Mesothelial cell of epicardium (in vitro differentiated cells): ENCODE results near the gene PAWR. TPM values are rescaled to one million over a fixed set of nuclear protein-coding genes. Genes with fewer than 3 reads are reported as not detected.

Experiments used
- DNase-seq, 2 experiments: peaks; one replicate each; pipeline ENCODE4 v3.0.0; 2021; ENCODE audit warnings: low spot score in 2 of 2; ENCODE audit not compliant: unreplicated experiment in 2 of 2
- H3K27ac Mint-ChIP-seq: 2 replicates; pipeline ENCODE4 v1.8.0; 2021; ENCODE audit warnings: mixed read lengths
- H3K27me3 Mint-ChIP-seq: 2 replicates; pipeline ENCODE4 v1.8.0; 2021; ENCODE audit warnings: low read depth, mixed read lengths
- H3K36me3 Mint-ChIP-seq: 2 replicates; pipeline ENCODE4 v1.8.0; 2021; ENCODE audit warnings: mixed read lengths
- H3K4me1 Mint-ChIP-seq: 2 replicates; pipeline ENCODE4 v1.8.0; 2021; ENCODE audit warnings: mixed read lengths
- H3K4me3 Mint-ChIP-seq: 2 replicates; pipeline ENCODE4 v1.8.0; 2021; ENCODE audit warnings: mild to moderate bottlenecking, moderate library complexity, mixed read lengths
- H3K9me3 Mint-ChIP-seq: 2 replicates; pipeline ENCODE4 v1.8.0; 2021; ENCODE audit warnings: mixed read lengths
- CTCF ChIP-seq: fragments of 200-600 bp; sonication (generic); IDR thresholded peaks from one replicate; pipeline ENCODE4 v1.5.0; 2021; ENCODE audit warnings: antibody characterized with exemption; ENCODE audit not compliant: unreplicated experiment
- total RNA-seq: library from RNA; stranded (reverse); gene quantifications from 3 replicates; pipeline ENCODE4 v1.2.1, GENCODE V29; 2021

The PAWR gene
- total RNA-seq, 1 donor from 2014 or later, result 205 TPM

DNA sequence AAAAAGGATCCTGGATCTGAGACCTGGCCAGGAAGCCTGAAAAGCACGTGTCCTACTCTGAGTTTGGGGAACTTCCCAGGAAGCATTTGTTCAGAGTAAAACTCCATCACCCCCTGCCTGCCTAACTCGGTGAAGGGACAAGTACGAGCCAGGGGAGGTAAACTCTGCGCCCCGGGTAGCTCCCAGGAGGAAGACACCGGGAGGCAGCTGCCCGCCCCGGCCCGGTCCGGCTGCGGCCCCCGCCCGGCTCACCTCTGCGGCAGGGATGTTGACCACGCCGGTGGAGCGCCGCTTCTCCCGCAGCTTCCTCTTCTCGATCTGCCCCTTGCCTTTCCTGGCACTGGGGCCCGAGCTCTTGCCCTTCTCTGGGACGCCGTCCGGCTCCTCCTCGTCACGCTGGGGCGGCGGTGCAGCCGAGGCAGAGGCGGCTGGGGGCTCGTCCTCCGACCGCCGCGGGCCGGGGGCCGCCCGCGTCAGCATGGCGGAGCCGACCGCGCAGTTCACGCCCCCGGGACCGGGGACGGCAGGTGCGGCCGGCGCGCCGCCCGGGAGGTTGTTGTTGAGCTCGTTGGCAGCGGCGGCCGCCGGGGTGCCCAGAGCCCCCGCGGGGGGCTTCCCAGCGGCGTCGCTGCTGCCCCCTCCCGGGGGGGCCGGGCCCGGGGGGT lies 1.2 kb downstream of the PAWR start:
- TF ChIP-seq CTCF, result no peak
- no peaks in the 10 kb centered on the region for H3K27me3 Mint-ChIP-seq
- no peaks in the 10 kb centered on the region for H3K36me3 Mint-ChIP-seq
- peaks cover 58% of the 10 kb centered on the region for H3K4me1 Mint-ChIP-seq
- peak overlapping the region; percentile 90 for H3K4me3 Mint-ChIP-seq
- no peaks in the 10 kb centered on the region for H3K9me3 Mint-ChIP-seq
- DNase-seq, result peak; percentile 21 to 62
- peak overlapping the region; percentile 87 for H3K27ac Mint-ChIP-seq

DNA sequence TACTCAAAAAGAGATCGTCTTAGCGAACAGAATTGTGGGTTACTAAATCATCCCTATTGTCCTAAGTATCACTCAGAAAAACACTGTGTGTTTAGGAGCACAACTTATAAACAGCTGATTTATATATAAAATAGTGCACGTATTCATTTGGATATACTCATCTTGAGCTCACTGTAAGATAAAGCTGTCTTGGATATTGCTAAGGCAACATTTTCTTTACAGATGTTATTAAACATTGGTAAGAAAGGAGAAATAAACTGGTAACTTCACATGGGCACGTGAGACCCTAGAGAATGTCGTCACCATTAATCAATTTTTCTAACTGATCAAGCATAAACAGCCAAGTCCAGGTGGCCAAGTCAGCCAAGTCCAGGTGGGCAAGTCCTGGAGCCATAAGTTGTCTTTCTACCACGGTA lies 1.7 kb downstream of the PAWR start:
- no peaks in the 10 kb centered on the region for H3K36me3 Mint-ChIP-seq
- H3K9me3 Mint-ChIP-seq, result no peaks in the 10 kb centered on the region
- DNase-seq, result no peak
- H3K27me3 Mint-ChIP-seq, result no peaks in the 10 kb centered on the region
- peaks cover 58% of the 10 kb centered on the region for H3K4me1 Mint-ChIP-seq
- peak overlapping the region; percentile 86 for H3K4me3 Mint-ChIP-seq
- H3K27ac Mint-ChIP-seq, result peak overlapping the region; percentile 87
- no peak for TF ChIP-seq CTCF

GRCh38 chr12:79688376-79689060 lies 2.2 kb downstream of the PAWR start:
- H3K9me3 Mint-ChIP-seq, result no peaks in the 10 kb centered on the region
- no peak for DNase-seq
- H3K27ac Mint-ChIP-seq, result peak overlapping the region; percentile 92
- H3K4me1 Mint-ChIP-seq, result peaks cover 60% of the 10 kb centered on the region
- peak overlapping the region; percentile 86 for H3K4me3 Mint-ChIP-seq
- no peak for TF ChIP-seq CTCF
- no peaks in the 10 kb centered on the region for H3K27me3 Mint-ChIP-seq
- H3K36me3 Mint-ChIP-seq, result no peaks in the 10 kb centered on the region

DNA sequence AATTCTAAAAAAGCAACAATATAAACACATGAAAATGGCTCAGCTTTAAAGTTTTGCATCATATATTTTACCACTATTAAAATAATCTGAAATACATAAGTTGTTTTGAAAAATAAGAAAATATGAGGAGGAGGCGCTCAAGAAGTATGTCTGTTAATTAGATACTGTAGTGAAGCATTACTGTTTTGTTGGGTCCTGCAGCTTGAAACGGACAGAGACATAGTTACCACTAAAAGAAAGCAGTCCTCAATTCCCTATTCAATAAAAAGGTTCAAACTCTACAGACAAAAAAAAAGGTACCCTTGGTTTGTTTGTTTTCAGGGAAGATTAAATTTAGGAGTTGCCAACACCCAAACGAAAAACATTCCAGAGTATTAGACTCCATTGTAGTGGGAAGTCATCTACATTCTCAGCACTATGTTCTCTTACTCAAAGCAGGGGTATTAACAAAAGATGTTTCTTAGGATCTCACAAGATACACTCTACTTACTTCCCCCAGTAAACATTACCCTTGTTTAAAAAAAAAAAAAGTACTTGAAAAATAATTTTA lies 3.0 kb downstream of the PAWR start:
- Mint-ChIP-seq H3K9me3 (no peaks in the 10 kb centered on the region), H3K36me3 (no peaks in the 10 kb centered on the region), H3K27me3 (no peaks in the 10 kb centered on the region), H3K4me3 (peak overlapping the region; percentile 86), H3K4me1 (peaks cover 60% of the 10 kb centered on the region), H3K27ac (peak overlapping the region; percentile 92)
- DNase-seq, result no peak
- no peak for TF ChIP-seq CTCF

DNA sequence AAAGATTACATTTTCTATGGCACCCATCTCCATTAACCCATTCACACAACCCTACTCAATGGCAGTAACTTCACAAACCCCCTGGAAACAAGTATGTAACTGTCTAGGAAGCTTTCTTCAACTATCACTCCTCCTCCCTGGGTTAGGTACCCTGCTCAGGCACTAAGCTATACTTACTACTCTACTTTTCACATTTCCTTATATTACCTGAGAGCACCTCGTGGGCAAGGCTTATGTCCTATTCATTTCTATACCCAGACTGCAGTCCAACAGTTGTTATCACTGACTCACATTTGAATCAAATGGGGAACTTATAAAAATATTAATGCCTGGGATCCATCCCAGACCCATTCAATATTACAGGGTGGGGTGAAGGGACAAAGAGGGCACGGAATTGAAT lies 4.6 kb downstream of the PAWR start:
- H3K4me3 Mint-ChIP-seq, result peak overlapping the region; percentile 86
- no peak for TF ChIP-seq CTCF
- no peak overlapping the region for H3K27ac Mint-ChIP-seq
- no peaks in the 10 kb centered on the region for H3K9me3 Mint-ChIP-seq
- H3K27me3 Mint-ChIP-seq, result no peaks in the 10 kb centered on the region
- DNase-seq, result no peak
- H3K36me3 Mint-ChIP-seq, result no peaks in the 10 kb centered on the region
- H3K4me1 Mint-ChIP-seq, result peaks cover 57% of the 10 kb centered on the region
